ENCODE results near the gene KPNA3.
"Not testable (repeated sequence)": the region's sequence is repeated elsewhere in the genome, so short reads cannot be mapped to it uniquely, and the experiment has no call there.

KPNA3 gene

DNA sequence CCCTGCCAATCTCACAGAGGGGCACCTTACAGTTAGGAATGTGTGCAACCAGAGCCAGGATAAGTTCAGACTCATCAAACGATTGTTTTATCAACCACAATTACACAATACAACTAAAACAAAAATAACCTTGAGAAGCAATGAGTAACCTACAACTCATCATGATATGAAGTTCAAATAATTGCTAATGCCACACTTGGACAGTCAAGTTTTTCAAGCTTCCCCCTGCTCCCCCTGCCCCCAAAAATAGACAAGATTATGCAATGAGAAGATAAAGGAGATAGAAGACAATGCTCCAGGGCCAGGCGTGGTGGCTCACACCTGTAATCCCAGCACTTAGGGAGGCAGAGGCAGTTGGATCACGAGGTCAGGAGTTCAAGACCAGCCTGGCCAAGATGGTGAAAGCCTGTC is 13.6 kb upstream of the KPNA3 start:
- no peak for DNase-seq

DNA sequence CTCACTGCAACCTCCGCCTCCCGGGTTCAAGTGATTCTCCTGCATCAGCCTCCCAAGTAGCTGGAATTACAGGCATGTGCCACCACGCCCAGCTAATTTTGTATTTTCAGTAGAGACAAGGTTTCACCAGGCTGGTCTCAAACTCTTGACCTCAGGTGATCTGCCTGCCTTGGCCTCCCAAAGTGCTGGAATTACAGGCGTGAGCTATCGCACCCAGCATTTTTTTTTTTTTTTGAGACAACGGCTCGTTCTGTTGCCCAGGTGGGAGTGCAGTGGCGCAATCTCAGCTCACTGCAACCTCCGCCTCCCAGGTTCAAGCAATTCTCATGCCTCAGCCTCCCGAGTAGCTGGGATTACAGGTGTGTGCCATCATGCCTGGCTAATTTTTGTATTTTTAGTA is 10.6 kb upstream of the KPNA3 start:
- DNase-seq, result not testable (repeated sequence)

DNA sequence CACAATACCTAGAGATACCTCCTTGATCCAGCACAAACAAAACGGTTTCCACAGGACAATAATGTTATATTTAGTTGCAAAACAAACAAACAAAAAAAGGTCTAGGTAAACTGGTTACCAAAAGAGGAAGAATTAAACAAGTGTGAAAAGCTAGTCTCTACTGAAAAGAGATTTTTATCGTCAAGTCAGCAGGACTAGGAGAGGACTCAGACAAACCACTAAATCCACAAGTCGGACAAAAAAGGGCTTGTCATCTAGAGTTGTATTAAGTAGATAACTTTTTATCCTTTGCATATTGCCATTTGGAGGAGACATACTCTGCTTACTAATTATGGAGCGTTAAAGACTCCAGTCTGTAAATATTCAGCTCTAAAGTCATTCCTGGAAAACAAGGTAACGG is 9.9 kb upstream of the KPNA3 start:
- no peak for DNase-seq

DNA sequence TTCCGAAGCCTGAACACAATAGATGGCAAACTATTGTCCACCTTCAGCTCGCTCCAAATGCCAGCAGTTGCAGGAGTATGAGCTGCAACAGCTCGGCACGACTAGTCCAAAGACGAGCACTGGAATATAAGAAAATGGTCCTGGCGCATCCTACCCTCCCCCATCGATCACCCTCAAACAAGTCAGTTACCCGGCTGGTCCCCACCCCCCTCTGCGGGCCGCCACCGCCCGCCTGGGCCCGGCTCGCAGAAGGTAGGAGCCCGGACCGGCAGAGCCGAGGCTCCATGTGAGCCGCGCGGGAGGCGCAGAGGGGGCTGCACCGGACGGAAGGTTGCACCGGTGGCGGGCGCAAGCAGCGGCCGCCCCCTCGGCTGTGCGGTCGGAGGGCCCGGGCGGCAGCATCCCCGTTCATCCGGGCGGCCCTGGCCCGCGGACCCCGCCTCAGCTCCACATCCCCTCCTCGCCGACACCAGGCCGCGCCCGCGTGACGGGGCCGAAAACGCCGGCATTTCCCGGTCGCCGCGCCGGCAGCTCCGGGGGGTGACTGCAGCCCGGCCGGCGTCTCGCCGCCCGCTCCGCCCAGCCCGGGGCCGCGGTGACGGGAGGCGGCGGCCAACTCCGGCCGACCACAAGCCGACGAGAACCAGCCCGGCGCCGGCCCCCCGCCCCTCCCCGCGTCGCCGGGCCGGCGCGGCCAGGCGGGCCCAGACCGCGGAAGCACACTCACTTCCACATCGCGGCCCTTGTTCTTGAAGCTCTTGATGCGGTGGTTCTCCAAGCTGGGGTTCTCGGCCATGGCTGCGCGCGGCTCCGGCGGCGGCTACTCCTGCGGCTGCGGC is 552 bp downstream of the KPNA3 start:
- DNase-seq, result no peak

DNA sequence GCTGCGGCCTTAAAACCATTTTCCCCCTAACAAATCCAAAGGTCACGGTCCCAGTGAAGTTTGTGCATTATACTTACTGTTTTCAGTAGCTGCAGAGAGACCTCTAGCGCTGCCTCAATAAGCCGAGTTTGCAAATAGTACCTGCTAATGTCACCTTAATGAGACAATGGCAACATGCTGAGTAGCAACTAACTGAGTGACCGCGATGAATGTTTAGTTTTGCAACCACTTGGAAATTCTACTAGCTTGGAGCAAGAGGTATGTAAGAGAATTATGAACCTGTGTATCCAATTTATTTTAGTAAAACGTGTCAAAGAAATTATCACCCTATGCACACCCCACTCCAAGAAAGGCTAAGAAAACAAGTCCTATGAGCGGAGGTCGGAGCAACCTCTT is 1.2 kb downstream of the KPNA3 start:
- DNase-seq, result no peak

DNA sequence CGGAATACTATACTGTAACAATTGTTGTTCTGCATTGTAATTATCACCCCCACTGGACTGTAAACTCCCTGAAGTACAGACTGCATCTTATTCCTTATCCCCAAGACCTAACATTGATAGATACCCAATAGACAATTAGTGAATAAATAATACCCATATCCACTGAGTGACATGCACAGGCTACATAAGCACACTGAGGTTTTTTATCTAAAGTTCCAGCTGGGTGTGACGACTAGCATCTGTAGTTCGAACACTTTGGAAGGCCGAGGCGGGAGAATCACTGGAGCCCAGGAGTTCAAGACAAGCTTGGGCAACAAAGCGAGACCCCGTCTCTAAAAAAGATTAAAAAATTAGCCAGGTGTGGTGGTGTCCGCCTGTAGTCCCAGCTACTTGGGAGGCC is 2.5 kb downstream of the KPNA3 start:
- DNase-seq, result no peak

DNA sequence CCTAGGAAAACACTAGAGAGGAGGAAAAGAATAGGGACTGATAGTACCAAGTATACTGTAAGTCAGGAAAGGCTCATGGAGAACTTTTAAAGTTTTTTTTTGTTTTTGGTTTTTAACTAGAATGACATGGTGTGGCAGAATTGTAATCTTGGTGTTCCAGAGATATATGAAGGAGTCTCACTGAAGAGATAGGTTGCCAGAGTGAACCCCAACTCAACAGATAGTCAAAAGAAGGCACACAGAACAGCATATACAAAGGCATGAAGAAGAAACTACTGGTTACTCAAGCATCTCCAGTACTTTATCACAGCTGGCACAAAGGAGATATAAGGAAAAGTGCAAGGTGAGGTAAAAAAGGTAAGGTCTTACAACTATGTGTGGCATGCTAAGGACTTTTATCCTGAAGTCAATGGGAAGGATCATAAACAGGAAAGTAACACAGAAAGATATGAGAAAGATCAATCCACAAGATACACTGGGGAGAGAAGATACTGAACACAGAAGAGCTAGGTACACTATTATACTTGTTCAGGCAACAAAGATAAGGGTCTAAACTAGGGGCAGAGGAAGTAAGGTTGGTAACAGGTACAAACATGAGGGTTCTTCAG is 6.0 kb downstream of the KPNA3 start:
- no peak for DNase-seq

DNA sequence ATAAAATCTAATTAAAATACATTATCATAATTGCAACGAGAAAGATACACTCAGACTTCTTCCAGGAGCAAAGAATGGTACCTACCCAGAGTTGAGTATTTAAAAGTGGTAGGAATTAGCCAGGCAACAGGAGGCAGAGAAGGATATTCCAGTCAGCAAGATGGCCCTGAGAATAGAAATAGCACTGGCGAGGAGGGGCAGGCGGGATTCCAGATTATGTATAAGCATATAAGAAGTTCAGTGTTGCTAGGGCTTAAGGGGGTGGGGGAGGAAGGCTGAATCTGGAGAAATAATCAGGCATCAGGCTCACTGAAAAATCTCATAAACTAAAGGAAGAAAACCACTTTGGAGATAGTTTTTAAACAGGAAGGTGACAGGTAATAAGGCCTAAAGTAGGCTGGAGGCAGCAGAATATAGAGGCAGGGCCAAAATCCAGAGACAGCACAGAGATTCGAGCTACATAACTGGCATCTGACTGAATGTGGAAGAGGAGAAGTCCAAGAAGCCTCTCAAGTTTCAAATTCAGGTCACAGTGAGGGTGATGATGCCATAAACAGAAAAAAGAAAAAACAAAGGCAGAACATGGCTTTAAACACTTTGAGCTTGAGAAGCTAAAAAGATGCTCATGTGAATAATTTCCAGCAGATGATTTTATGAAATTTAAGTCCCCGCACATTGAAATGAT is 7.5 kb downstream of the KPNA3 start:
- DNase-seq, result no peak

DNA sequence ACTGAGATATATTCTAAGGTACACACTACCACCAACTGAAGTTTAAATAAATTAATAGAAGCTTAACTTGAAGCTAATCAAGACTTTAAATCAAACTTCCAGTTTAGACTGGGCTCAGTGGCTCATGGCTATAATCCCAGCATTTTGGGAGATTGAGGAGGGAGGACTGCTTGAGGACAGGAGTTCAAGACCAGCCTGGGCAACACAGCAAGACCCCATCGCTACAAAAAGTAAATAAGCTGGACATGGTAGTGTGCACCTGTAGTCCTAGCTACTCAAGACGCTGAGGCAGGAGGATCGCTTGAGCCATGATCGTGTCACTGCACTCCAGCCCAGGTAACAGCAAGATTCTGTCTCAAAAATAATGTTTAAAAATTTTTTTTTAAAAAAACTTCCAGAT is 8.6 kb downstream of the KPNA3 start:
- DNase-seq, result no peak

DNA sequence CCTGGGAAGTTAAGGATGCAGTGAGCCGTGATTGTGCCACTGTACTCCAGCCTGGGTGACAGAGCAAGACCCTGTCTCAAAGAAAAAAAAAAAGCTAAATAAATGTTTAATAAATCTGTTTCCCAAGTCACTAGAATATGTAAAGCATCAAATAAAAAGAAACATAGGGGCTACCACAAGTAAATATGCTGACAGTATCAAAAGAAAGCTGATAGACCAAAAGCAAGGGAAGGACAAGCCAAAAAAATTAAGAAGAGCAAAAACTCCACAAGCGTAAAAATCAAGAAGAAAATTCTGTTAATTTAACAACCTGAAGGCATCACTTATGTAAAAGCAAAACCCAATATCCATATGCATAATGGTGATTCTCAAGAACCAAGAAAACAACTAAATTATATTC is 9.7 kb downstream of the KPNA3 start:
- no peak for DNase-seq

DNA sequence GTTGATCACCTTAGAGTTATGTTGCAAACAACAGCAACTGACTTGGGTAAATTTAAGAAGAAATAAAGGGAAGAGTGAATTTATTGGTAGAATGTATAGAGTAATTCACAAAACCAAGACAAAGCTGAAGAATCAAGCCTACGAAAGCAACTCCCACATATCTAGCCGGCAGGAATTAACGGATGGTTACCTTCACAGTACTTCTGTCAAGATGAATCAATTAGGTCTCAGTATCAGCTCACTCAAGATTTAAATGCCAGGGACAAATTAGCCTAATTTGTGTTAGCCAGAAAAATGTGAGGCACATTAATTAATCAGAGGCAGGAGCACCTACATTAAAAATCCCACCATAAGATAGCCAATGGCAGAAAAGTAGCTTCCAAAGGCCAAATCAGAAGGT is 10.7 kb downstream of the KPNA3 start:
- no peak for DNase-seq

DNA sequence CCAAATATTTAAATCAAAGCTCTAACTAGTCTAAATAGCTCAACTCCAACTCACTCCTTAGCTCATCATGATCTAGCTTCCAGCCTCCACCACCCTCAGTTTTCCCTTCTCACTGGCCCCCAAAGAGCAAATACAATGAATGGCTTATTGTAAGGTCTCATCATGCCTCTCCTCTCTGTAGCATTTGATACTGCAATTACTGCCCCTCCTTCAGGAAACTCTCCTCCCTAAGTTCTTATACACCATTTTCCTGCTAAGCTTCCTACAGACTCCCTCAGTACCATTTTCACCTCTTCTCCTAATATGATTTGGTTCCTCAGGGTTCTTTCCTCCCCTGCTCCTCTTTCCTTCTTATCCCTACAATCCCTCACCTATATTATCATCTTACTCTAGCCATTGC is 12.8 kb downstream of the KPNA3 start:
- no peak for DNase-seq

DNA sequence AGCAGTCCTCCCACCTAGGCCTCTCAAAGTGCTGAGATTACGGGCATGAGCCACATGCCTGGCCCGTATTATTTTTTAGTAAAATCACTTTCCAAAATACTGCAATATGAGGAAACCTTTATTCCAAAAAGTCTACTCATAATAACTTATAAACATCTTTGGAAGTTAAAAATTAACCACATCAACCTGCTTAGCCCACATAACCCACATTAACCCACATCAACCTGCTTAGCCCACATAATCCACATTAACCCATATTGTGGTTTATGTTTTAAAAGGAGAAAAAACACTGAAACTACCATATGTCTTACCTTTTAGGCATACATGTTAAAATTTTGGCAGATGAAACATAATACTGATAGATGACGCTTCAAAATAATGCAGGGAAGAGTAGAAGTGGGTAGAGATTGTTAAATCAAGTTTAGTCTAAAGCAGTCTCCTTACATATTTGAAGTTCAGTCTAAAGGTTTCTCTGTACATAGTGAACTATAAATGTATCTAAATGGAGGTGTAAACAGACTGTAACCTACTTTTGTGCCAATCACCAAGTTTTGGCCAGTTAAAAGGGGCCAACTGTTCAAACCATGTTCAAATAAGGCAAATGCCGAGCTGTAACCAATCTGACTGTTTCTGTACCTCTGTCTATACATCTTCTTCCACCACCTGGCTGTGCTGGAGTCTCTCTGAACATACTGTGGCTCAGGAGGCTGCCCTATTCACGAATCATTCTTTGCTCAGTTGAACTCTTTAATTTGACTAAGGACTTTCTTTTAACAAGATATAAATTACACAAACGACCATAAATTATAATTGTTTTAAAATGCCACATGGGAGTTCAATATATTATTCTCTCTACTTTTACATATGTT is 14.5 kb downstream of the KPNA3 start:
- DNase-seq, result no peak

DNA sequence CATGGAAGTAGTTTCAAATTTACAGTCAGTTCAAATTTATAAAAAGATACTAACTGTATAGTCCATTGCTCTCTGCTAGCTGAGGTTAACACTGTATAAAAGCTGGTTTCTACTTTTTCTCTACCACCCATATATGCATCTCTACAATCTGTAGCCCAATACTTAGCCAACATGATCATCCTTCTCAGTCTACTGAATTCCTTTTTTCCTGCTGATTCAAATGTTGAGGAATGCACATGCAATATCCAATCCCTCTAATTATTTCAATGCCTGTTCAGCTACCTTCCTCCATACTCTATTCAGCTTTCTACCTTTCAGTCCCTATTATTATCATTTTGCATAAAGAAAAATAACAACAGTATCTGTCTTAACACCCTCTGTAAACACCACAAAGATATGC is 15.6 kb downstream of the KPNA3 start:
- DNase-seq, result no peak

DNA sequence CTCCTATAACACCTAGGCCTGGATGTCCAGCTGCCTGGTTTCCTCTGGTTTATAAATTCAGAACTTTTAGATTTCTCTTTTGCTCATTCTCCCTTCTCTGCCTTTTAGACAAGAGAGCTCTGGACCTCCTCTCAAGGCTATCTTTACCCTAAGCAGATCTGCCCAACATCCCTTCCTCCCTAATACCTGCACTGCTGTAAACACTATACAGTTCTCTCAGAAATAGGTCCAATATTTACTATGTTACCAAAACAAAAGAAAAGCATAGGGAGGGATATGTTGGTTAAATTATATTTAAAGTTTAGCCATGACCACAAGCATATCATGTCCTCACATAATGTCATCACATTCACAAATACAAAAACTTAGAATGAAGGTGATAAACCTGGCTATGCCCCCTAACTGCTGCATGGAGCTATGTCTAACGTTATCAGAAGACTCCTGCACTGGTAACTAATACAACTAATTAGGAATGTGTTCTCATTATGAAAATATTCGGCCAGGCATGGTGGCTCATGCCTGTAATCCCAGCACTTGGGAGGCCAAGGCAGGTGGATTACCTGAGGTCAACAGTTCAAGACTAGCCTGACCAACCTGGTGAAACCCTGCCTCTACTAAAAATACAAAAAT is 18.0 kb downstream of the KPNA3 start:
- DNase-seq, result no peak

DNA sequence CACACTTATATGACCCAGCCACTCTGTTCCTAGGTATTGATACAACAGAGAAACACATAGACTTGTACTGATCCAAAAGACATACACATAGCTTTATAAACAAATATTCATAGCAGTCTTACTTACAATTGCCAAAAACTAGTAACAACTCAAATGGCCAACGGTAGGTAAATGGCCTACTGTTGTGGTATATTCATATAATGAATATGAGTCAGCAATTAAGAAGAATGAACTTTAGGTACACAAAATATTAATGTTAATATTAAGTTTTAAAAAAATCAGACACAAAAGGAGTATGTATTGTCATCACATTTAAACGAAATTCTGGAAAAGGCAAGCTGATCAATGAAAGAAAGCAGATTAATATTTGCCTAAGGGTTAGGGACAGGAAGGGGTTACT is 19.7 kb downstream of the KPNA3 start:
- DNase-seq, result no peak

DNA sequence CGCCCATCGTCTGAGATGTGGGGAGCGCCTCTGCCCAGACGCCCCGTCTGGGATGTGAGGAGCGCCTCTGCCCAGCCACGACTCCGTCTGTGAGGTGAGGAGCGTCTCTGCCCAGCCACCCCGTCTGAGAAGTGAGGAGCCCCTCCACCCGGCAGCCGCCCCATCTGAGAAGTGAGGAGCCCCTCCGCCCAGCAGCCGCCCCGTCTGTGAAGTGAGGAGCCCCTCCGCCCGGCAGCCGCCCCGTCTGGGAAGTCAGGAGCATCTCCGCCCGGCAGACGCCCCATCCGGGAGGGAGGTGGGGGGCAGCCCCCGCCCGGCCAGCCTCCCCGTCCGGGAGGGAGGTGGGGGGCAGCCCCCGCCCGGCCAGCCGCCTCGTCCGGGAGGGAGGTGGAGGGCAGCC is 30.7 kb downstream of the KPNA3 start:
- not testable (repeated sequence) for DNase-seq

DNA sequence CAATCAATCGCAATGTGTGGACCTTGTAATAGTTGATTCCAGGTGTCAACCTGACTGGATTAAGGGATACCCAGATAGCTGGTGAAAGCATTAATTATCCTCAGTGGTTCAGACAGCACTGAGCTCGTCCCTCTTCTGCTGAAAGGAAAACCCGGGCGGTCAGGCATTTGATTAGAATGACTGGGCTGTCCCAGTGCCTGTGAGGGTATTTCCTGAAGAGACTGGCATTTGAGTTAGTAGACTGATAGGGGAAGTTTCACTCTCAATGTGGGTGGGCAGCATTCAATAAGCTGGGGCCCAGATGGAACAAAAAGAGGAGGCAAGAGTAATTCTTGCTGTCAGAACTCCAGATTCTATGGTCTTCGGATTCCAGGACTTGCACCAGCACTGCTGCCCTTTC is 31.9 kb downstream of the KPNA3 start:
- no peak for DNase-seq

DNA sequence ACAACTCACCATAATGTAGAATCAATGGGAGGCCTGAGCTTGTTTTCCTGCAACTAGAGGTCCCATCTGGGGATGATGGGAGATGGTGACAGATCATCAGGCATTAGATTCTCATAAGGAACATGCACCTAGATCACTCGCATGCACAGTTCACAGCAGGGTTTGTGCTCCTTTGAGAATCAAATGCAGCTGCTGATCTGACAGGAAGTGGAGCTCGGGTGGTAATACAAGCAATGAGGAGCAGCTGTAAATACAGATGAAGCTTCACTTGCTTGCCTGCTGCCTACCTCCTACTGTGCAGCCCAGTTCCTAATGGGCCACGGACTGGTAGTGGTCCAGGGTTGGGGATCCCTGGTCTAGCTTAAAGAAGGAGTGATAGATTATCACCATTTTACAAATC is 33.0 kb downstream of the KPNA3 start:
- no peak for DNase-seq

DNA sequence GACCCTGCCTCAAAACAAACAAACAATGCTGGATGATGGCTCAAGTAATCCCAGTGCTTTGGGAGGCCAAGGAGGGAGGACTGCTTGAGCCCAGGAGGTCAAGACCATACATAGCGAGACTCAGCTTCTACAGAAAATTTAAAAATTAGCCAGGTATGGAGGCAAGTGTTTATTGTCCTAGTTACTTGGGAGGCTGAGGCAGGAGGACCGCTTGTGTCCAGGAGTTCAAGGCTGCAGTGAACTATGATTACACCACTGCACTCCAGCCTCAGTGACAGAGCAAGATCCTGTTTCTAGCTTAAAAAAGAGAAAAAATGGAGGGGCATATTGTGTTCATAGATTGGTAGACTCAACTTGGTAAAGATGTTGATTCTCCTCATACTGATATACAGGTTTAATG is 36.2 kb downstream of the KPNA3 start:
- no peak for DNase-seq

DNA sequence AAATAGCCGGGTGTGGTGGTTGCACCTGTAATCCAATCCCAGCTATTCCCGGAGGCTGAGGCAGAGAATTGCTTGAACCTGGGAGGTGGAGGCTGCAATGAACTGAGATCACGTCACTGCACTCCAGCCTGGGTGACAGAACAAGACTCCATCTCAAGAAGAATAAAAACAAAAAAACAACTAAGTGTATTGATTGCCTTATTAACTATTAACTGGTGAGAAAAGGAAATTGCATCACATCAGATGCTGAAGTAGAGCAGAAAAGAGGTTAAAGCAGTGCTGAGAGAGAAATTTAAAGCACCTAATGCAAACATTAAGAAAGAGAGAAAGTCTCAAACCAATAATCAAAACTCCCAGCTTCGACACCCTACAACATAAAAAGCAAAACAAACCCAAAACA is 38.3 kb downstream of the KPNA3 start:
- no peak for DNase-seq

DNA sequence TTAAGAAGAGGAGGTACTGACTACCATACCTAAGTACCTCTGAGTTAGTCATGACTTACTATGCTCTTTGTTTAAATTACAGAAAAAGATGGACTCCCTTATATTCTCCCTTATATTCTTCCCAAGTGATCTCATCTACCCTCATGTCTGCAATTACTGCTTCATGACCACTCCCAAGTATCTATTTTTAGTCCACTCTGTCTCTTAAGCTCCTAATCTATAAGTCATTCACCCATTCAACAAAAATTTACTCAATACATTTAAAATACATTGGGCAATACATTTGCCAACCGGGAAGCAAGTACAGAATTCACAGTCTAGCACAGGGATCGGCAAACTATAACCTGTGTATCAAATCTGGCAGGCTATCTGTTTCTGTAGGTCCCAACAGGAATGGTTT is 42.6 kb downstream of the KPNA3 start:
- no peak for DNase-seq

DNA sequence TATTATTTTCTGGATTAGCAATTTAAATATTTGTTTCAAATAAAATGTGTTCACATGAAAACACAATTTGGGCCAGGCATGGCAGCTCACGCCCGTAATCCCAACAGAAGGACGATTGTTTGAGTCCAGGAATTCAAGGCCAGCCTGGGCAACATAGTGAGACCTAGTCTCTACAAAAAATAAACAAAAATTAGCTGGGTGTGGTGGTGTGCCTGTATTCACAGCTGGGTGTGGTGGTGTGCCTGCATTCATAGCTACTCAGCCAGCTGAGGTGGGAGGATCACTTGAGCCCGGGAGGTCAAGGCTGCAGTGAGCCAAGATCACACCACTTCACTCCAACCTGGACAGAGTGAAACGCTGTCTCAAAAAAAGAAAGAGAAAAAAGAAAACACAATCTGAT is 46.4 kb downstream of the KPNA3 start:
- no peak for DNase-seq

Measured in cerebellar nuclear complex (tissue), 1 donor.